Heart left ventricle (tissue), 16 donors: ENCODE results near the gene TAC4. TPM values are rescaled to one million over a fixed set of nuclear protein-coding genes. Genes with fewer than 3 reads are reported as not detected.

Source experiments
- ATAC-seq, 4 donors: fragments of 200-7000 bp; cut with Tn5 transposase; one replicate each; pipeline ENCODE4 v1.9.1; 2020 to 2022; ENCODE audit warnings: moderate library complexity in 4 of 4, mild to moderate bottlenecking in 3 of 4, moderate number of reproducible peaks in 1 of 4
- DNase-seq, 5 donors: peaks; one replicate each; pipeline ENCODE4 v3.0.0-alpha.2; 2020
- H3K27ac ChIP-seq, 12 donors: fragments of 200-600 bp; sonication (generic) in 4 of 12; one replicate each; pipeline versions ENCODE4 v1.5.0 to v1.8.0; 2016 to 2022; ENCODE audit warnings: mild to moderate bottlenecking in 2 of 12
- H3K27me3 ChIP-seq, 9 donors: fragments of 200-600 bp; sonication (generic) in 2 of 9; one replicate each; pipeline versions ENCODE4 v1.5.1 to v1.8.0; 2016 to 2022; ENCODE audit warnings: mild to moderate bottlenecking in 3 of 9
- H3K36me3 ChIP-seq, 9 donors: fragments of 200-600 bp; sonication (generic) in 2 of 9; one replicate each; pipeline versions ENCODE4 v1.5.0 to v1.8.0; 2018 to 2022; ENCODE audit warnings: mild to moderate bottlenecking in 2 of 9
- H3K4me1 ChIP-seq, 12 donors: fragments of 200-600 bp; sonication (generic) in 4 of 12; one replicate each; pipeline versions ENCODE4 v1.5.0 to v1.8.0; 2016 to 2022; ENCODE audit warnings: mild to moderate bottlenecking in 3 of 12
- H3K4me3 ChIP-seq, 12 donors: fragments of 200-600 bp; sonication (generic) in 4 of 12; one replicate each; pipeline versions ENCODE4 v1.5.0 to v1.8.0; 2017 to 2022; ENCODE audit warnings: mild to moderate bottlenecking in 9 of 12, moderate library complexity in 4 of 12
- H3K9me3 ChIP-seq, 12 donors: fragments of 200-600 bp; sonication (generic) in 4 of 12; one replicate each; pipeline versions ENCODE4 v1.5.0 to v1.8.0; 2016 to 2022; ENCODE audit warnings: mild to moderate bottlenecking in 1 of 12
- CTCF ChIP-seq, 12 donors: fragments of 200-600 bp; sonication (generic) in 4 of 12; IDR thresholded peaks; one replicate each; pipeline versions ENCODE4 v1.5.0 to v1.8.0; 2018 to 2022; ENCODE audit warnings: antibody characterized with exemption in 12 of 12, mild to moderate bottlenecking in 5 of 12
- POLR2A ChIP-seq, 2 donors: fragments of 450-650 bp; IDR thresholded peaks; one replicate each; pipeline ENCODE4 v1.6.1; 2017; ENCODE audit warnings: antibody characterized with exemption in 2 of 2, mild to moderate bottlenecking in 2 of 2, moderate library complexity in 2 of 2
- WGBS, 4 donors: extraction: QIAGEN DNeasy Blood & Tissue Kit in 2 of 4; methylation state at CpG; one replicate each; pipeline versions ENCODE4 v1.1.5 to v1.1.7; 2013 to 2018; 5-methylcytosine and 5-hydroxymethylcytosine counted together
- intact Hi-C, 10 donors: fragments of 100-400 bp; cut with DNase I; formaldehyde crosslinking; loops; one replicate each; pipeline versions ENCODE4 v1.11.1 to v1.14.2; 2022
- polyA plus RNA-seq, 2 donors: library from polyadenylated mRNA; stranded (reverse); fragments of 200-250 nt; gene quantifications; one replicate each; pipeline ENCODE4 v1.2.3, GENCODE V29; 2013
- total RNA-seq, 9 donors: library from RNA; depleted of rRNA in 2 of 9; stranded (reverse); fragments of >200 nt in 2 of 9; fragmentation: NEBNext Ultra II Directional in 3 of 9; extraction: Animal tissue kit (Norgen Biotek cat#: 25700) in 3 of 9; gene quantifications; one replicate each; pipeline versions ENCODE4 v1.1.0 to v1.2.4, GENCODE V29; 2016 to 2023
- donor health status: ischemic (EF 13 %, LVEDD 7.1; RV severe dilation, severe dysfunction).
- donor health status: healthy with polysubstance abuse.
- donor health status: DM: no; HTN: yes; CAD: no.
- donor health status: DM: no; HTN: no; CAD: no.
- donor health status: ischemic (EF 25% LVEDD 6.9; RV normal size, moderate dysfunction).
- donor health status: ischemic (EF 25% LVEDD 5.7; RV mildly dilated, moderate dysfunction).
- donor health status: healthy.
- donor health status: DM: yes; HTN: yes; CAD: no.
- donor health status: ischemic (EF 35%, LVEDD 5.7; RV mildly dilated, moderate dysfunction).
- donor health status: nonischemic (EF 11% LVEDD 7.7; RV severe dilation, severe dysfunction).
- donor health status: DM: yes; HTN: yes; CAD: no.
- donor health status: PGD.
- donor health status: ischemic (EF 29% LVEDD 5.4; RV normal size, mild dysfunction).
- donor health status: nonischemic (EF 23%, LVEDD 6.1; RV moderate dilation, normal function).

The TAC4 gene
- total and polyA plus RNA-seq, 11 donors: 0.50 to 2.1 (median 1.3) TPM; not detected in 8

- ATAC-seq: no peak
- H3K9me3 ChIP-seq: no peaks in the 10 kb centered on the region
- DNase-seq: no peak
- H3K27me3 ChIP-seq: peaks cover 4 to 66% (median 26%) of the 10 kb centered on the region in 9 donors
- peaks cover 0 to 10% (median 4%) of the 10 kb centered on the region in 12 donors for H3K4me1 ChIP-seq
- H3K4me3 ChIP-seq: no peak overlapping the region
- H3K27ac ChIP-seq: no peak overlapping the region
- TF ChIP-seq CTCF (IDR thresholded peaks at IDR 0.05): no peak
- H3K36me3 ChIP-seq: no peaks in the 10 kb centered on the region
- intact Hi-C loops: loop anchor here in 2 of 10 donors (5.0 kb wide), 2 partner anchors 118 to 203 kb away; partner anchors contain the start of gene DLX3 (in 1 of the 2)
- WGBS, 4 donors: 64 to 68% (median 65%) methylated on average over 14 of the region's 14 CpGs
Observed at GRCh38 chr17:49878931-49879904, 31.3 kb upstream of the TAC4 start.

GRCh38 chr17:49875685-49876084, 27.8 kb upstream of the TAC4 start:
- Histone ChIP-seq H3K27me3 (peaks cover 0 to 52% (median 18%) of the 10 kb centered on the region in 9 donors), H3K27ac (no peak overlapping the region), H3K36me3 (no peaks in the 10 kb centered on the region), H3K9me3 (no peaks in the 10 kb centered on the region), H3K4me1 (peaks cover 0 to 8% (median 4%) of the 10 kb centered on the region in 12 donors), H3K4me3 (no peak overlapping the region)
- WGBS, 4 donors: 58 to 66% (median 62%) methylated on average over 9 of the region's 9 CpGs
- TF ChIP-seq CTCF (IDR thresholded peaks at IDR 0.05) (no peak), POLR2A (IDR thresholded peaks at IDR 0.05) (no peak)
- DNase-seq: no peak
- intact Hi-C loops: loop anchor here in 2 of 10 donors (5.0 kb wide), 2 partner anchors 122 to 207 kb away; partner anchors contain the start of gene DLX3 (in 1 of the 2)
- ATAC-seq: no peak

GRCh38 chr17:49874911-49875310, 27.0 kb upstream of the TAC4 start:
- Histone ChIP-seq H3K27me3 (peaks cover 0 to 49% (median 10%) of the 10 kb centered on the region in 9 donors), H3K4me1 (peaks cover 0 to under 1% (median 0%) of the 10 kb centered on the region in 12 donors), H3K9me3 (no peaks in the 10 kb centered on the region), H3K36me3 (no peaks in the 10 kb centered on the region), H3K27ac (no peak overlapping the region), H3K4me3 (no peak overlapping the region)
- intact Hi-C loops: loop anchor here in 2 of 10 donors (5.0 kb wide), 2 partner anchors 122 to 207 kb away; partner anchors contain the start of gene DLX3 (in 1 of the 2)
- WGBS, 4 donors: 75 to 90% (median 81%) methylated on average over 2 of the region's 2 CpGs
- TF ChIP-seq CTCF (IDR thresholded peaks at IDR 0.05): no peak
- no peak for TF ChIP-seq POLR2A (IDR thresholded peaks at IDR 0.05)
- no peak for ATAC-seq
- no peak for DNase-seq

GRCh38 chr17:49873926-49874325, 26.1 kb upstream of the TAC4 start:
- TF ChIP-seq POLR2A (IDR thresholded peaks at IDR 0.05): no peak
- no peak for TF ChIP-seq CTCF (IDR thresholded peaks at IDR 0.05)
- no peaks in the 10 kb centered on the region for H3K4me1 ChIP-seq
- 79 to 85% (median 82%) methylated on average over 3 of the region's 3 CpGs for WGBS, 4 donors
- H3K36me3 ChIP-seq: no peaks in the 10 kb centered on the region
- peaks cover 0 to 40% (median 8%) of the 10 kb centered on the region in 9 donors for H3K27me3 ChIP-seq
- no peaks in the 10 kb centered on the region for H3K9me3 ChIP-seq
- DNase-seq (no peak), ATAC-seq (no peak)
- no peak overlapping the region for H3K4me3 ChIP-seq
- no peak overlapping the region for H3K27ac ChIP-seq
- intact Hi-C loops: no loop called here
